ENCODE measurements around the gene ITCH.

Gene ITCH

DNA sequence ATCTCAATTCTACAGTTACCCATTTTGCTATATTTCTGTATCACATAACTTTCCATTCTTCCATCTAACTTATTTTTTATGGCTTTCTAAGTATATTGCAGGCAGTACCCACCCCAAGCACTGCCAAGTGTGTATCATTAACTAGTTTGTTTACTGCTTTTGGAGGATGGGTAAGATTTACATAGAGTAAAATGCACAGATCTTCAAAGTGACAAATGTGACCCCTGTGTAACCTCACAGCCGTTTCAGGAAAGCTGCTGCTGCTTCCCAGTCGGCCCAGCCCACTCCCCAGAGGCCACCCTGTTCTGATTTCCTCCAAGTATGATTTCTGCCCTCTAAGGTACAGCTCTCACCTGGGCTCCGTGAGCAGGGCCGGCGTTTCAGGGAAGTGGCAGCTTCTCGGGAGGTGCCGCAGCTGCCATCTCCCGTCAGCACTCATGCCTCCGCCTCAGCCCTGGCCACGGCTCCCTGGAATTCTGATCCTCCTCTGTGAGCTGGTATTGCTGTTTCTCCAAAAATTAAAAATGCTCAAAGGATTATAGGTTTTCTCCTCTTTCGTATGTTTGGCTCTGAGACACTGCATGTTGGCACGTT lies 180.5 kb downstream of the ITCH start:
- no peak for DNase-seq
- no peak overlapping the region for H3K4me3 ChIP-seq
- H3K27ac ChIP-seq: no peak overlapping the region

DNA sequence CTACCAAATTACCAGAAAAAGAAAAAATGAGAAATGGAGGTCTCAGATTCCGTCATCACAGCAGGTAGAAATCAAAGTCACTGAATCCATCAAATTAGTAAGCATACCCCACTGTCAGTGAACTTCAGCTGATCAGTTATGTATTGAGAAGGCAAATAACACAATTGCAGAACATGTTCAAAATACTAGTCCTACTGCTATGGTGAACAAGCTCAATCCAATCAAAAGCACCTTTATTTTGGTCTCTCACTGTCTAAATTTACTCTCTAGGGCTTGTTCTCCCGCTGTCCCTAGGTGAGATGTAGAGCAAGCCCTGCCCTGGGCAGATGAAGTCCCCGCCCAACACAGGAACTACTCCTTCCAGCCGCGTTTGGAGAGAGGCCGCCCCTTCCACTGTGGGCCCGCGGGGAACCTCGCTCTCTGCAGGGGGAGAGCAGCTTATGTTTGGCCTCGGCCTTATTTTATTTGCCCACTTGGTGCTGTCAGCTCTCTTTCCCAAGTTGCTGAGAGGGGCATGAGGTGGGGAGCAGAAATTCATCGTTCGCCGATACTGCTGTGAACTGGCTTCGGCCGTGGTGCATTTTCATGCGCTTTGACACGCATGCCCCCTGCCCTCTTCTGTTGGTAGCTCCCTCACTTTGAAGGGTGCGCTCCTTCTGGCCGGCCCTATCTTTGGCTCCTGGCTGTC lies 181.2 kb downstream of the ITCH start:
- no peak for DNase-seq
- no peaks in the 10 kb centered on the region for H3K9me3 ChIP-seq
- TF ChIP-seq, protein P1, sequence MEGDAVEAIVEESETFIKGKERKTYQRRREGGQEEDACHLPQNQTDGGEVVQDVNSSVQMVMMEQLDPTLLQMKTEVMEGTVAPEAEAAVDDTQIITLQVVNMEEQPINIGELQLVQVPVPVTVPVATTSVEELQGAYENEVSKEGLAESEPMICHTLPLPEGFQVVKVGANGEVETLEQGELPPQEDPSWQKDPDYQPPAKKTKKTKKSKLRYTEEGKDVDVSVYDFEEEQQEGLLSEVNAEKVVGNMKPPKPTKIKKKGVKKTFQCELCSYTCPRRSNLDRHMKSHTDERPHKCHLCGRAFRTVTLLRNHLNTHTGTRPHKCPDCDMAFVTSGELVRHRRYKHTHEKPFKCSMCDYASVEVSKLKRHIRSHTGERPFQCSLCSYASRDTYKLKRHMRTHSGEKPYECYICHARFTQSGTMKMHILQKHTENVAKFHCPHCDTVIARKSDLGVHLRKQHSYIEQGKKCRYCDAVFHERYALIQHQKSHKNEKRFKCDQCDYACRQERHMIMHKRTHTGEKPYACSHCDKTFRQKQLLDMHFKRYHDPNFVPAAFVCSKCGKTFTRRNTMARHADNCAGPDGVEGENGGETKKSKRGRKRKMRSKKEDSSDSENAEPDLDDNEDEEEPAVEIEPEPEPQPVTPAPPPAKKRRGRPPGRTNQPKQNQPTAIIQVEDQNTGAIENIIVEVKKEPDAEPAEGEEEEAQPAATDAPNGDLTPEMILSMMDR (IDR thresholded peaks at IDR 0.05): no peak
- intact Hi-C loops (cut with DNase I; ENCODE audit: low total_unique reads): no loop called here
- peaks cover 24 to 37% (median 25%) of the 10 kb centered on the region in 3 donors for H3K36me3 ChIP-seq
- H3K27ac ChIP-seq: no peak overlapping the region
- H3K4me1 ChIP-seq: peaks cover 0 to 3% (median 0%) of the 10 kb centered on the region in 4 donors
- no peak overlapping the region for H3K4me3 ChIP-seq
- no peaks in the 10 kb centered on the region for H3K27me3 ChIP-seq

More for the DNA sequence above, 180.5 kb downstream of the ITCH start:
- Histone ChIP-seq H3K9me3 (no peaks in the 10 kb centered on the region), H3K36me3 (peaks cover 25 to 44% (median 31%) of the 10 kb centered on the region in 3 donors), H3K27me3 (no peaks in the 10 kb centered on the region), H3K4me1 (peaks cover 0 to 3% (median 0%) of the 10 kb centered on the region in 4 donors)
- TF ChIP-seq, protein P1 (IDR thresholded peaks at IDR 0.05): no peak
- intact Hi-C loops (cut with DNase I; ENCODE audit: low total_unique reads): no loop called here

DNA sequence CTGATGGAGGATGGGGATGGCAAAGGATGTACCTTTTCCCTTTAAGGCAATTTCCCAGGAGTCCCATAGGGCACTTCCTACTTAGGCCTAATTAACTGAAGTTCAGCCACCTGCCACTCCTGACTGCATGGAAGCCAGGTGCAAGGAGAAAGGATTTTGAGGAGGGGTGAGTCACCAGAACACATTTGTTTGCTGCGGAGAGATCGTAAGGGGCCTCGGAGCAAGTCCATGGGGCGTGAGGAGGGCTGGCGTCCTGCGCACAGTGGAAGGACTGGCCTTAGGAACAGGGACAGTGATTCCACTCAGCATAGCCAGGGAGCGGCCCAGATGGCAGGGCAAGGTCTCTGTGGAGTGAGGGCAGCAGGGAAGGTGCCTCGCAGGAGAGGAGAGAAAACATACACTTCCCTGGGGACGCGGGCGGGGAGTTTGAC lies 183.7 kb downstream of the ITCH start:
- no peak overlapping the region for H3K4me3 ChIP-seq
- intact Hi-C loops (cut with DNase I; ENCODE audit: low total_unique reads): no loop called here
- peaks cover 0 to 3% (median 0%) of the 10 kb centered on the region in 4 donors for H3K4me1 ChIP-seq
- H3K9me3 ChIP-seq: no peaks in the 10 kb centered on the region
- H3K27me3 ChIP-seq: no peaks in the 10 kb centered on the region
- DNase-seq: no peak
- TF ChIP-seq, protein P1 (IDR thresholded peaks at IDR 0.05): no peak
- no peak overlapping the region for H3K27ac ChIP-seq
- peaks cover 0 to 11% (median 3%) of the 10 kb centered on the region in 3 donors for H3K36me3 ChIP-seq

DNA sequence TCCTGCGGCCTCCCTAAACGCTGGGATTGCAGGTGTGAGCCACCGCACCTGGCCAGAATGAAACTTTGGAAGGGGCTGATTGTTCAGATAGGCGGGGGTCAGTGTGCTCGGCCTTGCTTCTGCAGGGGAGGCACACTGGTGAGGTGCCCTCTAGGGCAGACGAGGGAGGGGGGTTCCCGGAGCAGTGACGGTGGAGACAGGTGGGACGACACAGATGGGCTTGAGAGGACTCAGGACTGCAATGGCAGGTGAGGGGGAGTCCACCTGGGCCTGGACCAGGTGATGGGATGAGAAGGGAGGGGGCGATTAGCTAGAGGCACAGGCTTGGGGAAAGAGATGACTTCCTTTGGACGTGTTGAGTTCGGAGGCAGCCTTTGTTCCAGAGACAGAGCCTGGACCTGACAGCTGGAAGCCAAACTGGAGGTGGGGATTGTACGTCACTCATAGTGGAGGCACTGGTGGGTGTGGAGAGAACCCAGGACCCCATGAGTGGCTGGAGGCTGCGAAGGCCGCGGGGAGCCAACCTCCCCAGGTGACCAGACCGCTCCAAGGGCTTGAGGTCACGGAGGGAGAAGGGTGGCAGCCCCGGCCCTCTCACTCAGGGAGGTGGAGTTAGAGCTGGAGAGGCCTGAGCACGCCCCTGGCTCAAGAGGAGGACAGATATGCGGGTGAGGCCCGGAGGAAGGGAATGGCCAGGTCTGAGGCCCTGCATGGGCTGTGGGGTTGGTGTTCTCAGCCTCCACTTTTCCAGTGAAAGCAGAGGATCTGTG lies 185.0 kb downstream of the ITCH start:
- no peak overlapping the region for H3K4me3 ChIP-seq
- no peaks in the 10 kb centered on the region for H3K9me3 ChIP-seq
- no peaks in the 10 kb centered on the region for H3K36me3 ChIP-seq
- TF ChIP-seq, protein P1 (IDR thresholded peaks at IDR 0.05): no peak
- no peaks in the 10 kb centered on the region for H3K27me3 ChIP-seq
- intact Hi-C loops (cut with DNase I; ENCODE audit: low total_unique reads): no loop called here
- DNase-seq: no peak
- peaks cover 0 to 3% (median 0%) of the 10 kb centered on the region in 4 donors for H3K4me1 ChIP-seq
- H3K27ac ChIP-seq: no peak overlapping the region

DNA sequence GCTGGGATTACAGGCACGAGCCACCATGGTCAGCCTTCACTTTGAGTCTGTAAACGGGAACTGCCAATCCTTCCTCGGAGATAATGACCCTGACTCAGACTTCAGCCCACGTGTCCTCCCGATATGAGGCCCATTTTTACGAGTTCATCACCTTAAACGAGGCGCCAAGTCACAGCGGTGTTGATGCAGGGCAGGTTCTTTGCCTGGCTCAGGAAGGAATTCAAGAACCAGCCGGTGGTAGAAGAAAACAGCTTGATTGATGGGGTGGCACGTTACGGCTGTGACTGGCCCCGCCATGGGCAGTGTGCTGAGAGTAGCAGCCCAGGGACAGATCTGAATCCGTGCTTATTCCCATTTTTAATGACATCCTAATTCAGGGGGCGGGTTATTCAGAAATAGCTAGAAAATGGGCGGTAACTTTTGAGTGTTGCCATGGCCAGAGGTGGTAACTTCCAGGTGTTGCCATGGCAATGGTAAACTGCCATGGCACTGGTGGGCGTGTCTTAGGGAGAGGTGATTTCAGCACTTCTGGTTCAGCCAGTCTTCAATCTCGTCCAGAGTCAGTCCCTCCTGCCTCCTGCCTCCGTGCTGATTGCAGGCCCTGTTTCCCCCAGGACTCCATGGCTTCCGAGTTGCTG lies 186.3 kb downstream of the ITCH start:
- DNase-seq: no peak
- H3K27ac ChIP-seq: no peak overlapping the region

More for the DNA sequence above, 186.3 kb downstream of the ITCH start:
- Histone ChIP-seq H3K4me3 (no peak overlapping the region), H3K9me3 (no peaks in the 10 kb centered on the region), H3K4me1 (peaks cover 0 to 3% (median 0%) of the 10 kb centered on the region in 4 donors), H3K27me3 (no peaks in the 10 kb centered on the region), H3K36me3 (no peaks in the 10 kb centered on the region)
- intact Hi-C loops (cut with DNase I; ENCODE audit: low total_unique reads): no loop called here
- TF ChIP-seq, protein P1 (IDR thresholded peaks at IDR 0.05): no peak

All from tibial artery (tissue), 4 donors.